Measurements from ENCODE around the gene APBB1.

- no peak for TF ChIP-seq CTCF (IDR thresholded peaks at IDR 0.05; ENCODE audit: borderline replicate concordance, extremely low read depth, low read length, poor library complexity, severe bottlenecking)
- no peak for TF ChIP-seq EZH2 (IDR thresholded peaks at IDR 0.05; ENCODE audit: borderline replicate concordance, low read depth, low read length, severe bottlenecking)
Measured at GRCh38 chr11:6400431-6401345, 18.2 kb downstream of the APBB1 start.
